BLaER1 (cell line): ENCODE data around the gene EDC3.

Experiments
- H3K27ac ChIP-seq: shearing (Covaris generic); formaldehyde crosslinking; 2 replicates; pipeline ENCODE4 v1.8.1; 2022
- H3K27me3 ChIP-seq: shearing (Covaris generic); formaldehyde crosslinking; 2 replicates; pipeline ENCODE4 v1.8.1; 2022
- H3K36me3 ChIP-seq: shearing (Covaris generic); formaldehyde crosslinking; 2 replicates; pipeline ENCODE4 v1.8.1; 2022
- H3K4me1 ChIP-seq: shearing (Covaris generic); formaldehyde crosslinking; 2 replicates; pipeline ENCODE4 v1.8.1; 2022
- H3K4me2 ChIP-seq: shearing (Covaris generic); formaldehyde crosslinking; 2 replicates; pipeline ENCODE4 v1.8.1; 2022
- H3K4me3 ChIP-seq: shearing (Covaris generic); formaldehyde crosslinking; 2 replicates; pipeline ENCODE4 v1.8.1; 2022
- H3K9ac ChIP-seq: shearing (Covaris generic); formaldehyde crosslinking; 2 replicates; pipeline ENCODE4 v1.8.1; 2022
- H3K9me3 ChIP-seq: shearing (Covaris generic); formaldehyde crosslinking; 2 replicates; pipeline ENCODE4 v1.8.1; 2022
- H4K20me1 ChIP-seq: shearing (Covaris generic); formaldehyde crosslinking; 2 replicates; pipeline ENCODE4 v1.8.1; 2022
- Cebpa-rat ChIP-seq: shearing (Covaris generic); IDR thresholded peaks from 2 replicates; pipeline ENCODE4 v1.8.1; 2022

Gene EDC3

GRCh38 chr15:74613953-74614743 lies 81.7 kb downstream of the EDC3 start:
- TF ChIP-seq Cebpa-rat, result no peak
- Histone ChIP-seq H3K36me3 (peaks cover 21% of the 10 kb centered on the region), H3K27ac (peak overlapping the region; percentile 98; the same call in 1 of the 2 replicates)

GRCh38 chr15:74613089-74613952 lies 82.5 kb downstream of the EDC3 start:
- H3K9ac ChIP-seq, result no peak overlapping the region
- no peaks in the 10 kb centered on the region for H3K27me3 ChIP-seq
- H3K36me3 ChIP-seq, result peaks cover 12% of the 10 kb centered on the region
- no peak for TF ChIP-seq Cebpa-rat
- no peak overlapping the region for H3K4me2 ChIP-seq
- peaks cover 60% of the 10 kb centered on the region for H3K4me1 ChIP-seq
- no peak overlapping the region for H3K4me3 ChIP-seq
- H4K20me1 ChIP-seq, result peaks cover 26% of the 10 kb centered on the region
- H3K27ac ChIP-seq, result no peak overlapping the region
- H3K9me3 ChIP-seq, result no peaks in the 10 kb centered on the region

More at GRCh38 chr15:74613953-74614743, 81.7 kb downstream of the EDC3 start:
- Histone ChIP-seq H3K4me3 (peak overlapping the region; percentile 99), H3K9me3 (no peaks in the 10 kb centered on the region), H3K9ac (peak overlapping the region; percentile 97; the same call in 1 of the 2 replicates), H3K4me1 (peaks cover 66% of the 10 kb centered on the region), H4K20me1 (peaks cover 34% of the 10 kb centered on the region), H3K4me2 (peak overlapping the region; percentile 96), H3K27me3 (no peaks in the 10 kb centered on the region)

GRCh38 chr15:74612677-74613076 lies 83.1 kb downstream of the EDC3 start:
- no peak overlapping the region for H3K4me3 ChIP-seq
- H4K20me1 ChIP-seq, result peaks cover 19% of the 10 kb centered on the region
- peaks cover 6% of the 10 kb centered on the region for H3K36me3 ChIP-seq
- H3K27me3 ChIP-seq, result no peaks in the 10 kb centered on the region
- H3K4me2 ChIP-seq, result no peak overlapping the region
- H3K4me1 ChIP-seq, result peaks cover 54% of the 10 kb centered on the region
- H3K9me3 ChIP-seq, result no peaks in the 10 kb centered on the region
- H3K27ac ChIP-seq, result no peak overlapping the region
- no peak overlapping the region for H3K9ac ChIP-seq
- no peak for TF ChIP-seq Cebpa-rat

- H3K4me2 ChIP-seq, result peak overlapping the region; percentile 62; the same call in 1 of the 2 replicates
These were observed 84.0 kb downstream of the EDC3 start for GRCh38 chr15:74611834-74612233.

GRCh38 chr15:74611341-74611740 lies 84.5 kb downstream of the EDC3 start:
- Histone ChIP-seq H3K27ac (peak overlapping the region; percentile 39; the same call in 1 of the 2 replicates), H3K4me2 (peak overlapping the region; percentile 62; the same call in 1 of the 2 replicates), H3K4me1 (peaks cover 41% of the 10 kb centered on the region), H3K36me3 (no peaks in the 10 kb centered on the region), H4K20me1 (peaks cover 6% of the 10 kb centered on the region), H3K4me3 (no peak overlapping the region), H3K9ac (no peak overlapping the region), H3K27me3 (no peaks in the 10 kb centered on the region), H3K9me3 (no peaks in the 10 kb centered on the region)
- no peak for TF ChIP-seq Cebpa-rat

More at GRCh38 chr15:74611834-74612233, 84.0 kb downstream of the EDC3 start:
- no peak overlapping the region for H3K4me3 ChIP-seq
- no peak overlapping the region for H3K9ac ChIP-seq
- H3K4me1 ChIP-seq, result peaks cover 45% of the 10 kb centered on the region
- H3K9me3 ChIP-seq, result no peaks in the 10 kb centered on the region
- H3K36me3 ChIP-seq, result no peaks in the 10 kb centered on the region
- peaks cover 11% of the 10 kb centered on the region for H4K20me1 ChIP-seq
- no peak overlapping the region for H3K27ac ChIP-seq
- no peak for TF ChIP-seq Cebpa-rat
- no peaks in the 10 kb centered on the region for H3K27me3 ChIP-seq

- peak overlapping the region; percentile 48; the same call in 1 of the 2 replicates for H3K9ac ChIP-seq
- H3K36me3 ChIP-seq, result no peaks in the 10 kb centered on the region
- no peaks in the 10 kb centered on the region for H3K9me3 ChIP-seq
- no peaks in the 10 kb centered on the region; the same call in 1 of the 2 replicates for H4K20me1 ChIP-seq
- H3K27ac ChIP-seq, result peak overlapping the region; percentile 39; the same call in 1 of the 2 replicates
- peaks cover 43% of the 10 kb centered on the region for H3K4me1 ChIP-seq
- peak; percentile 72; the same call in 1 of the 2 replicates for TF ChIP-seq Cebpa-rat
- no peaks in the 10 kb centered on the region for H3K27me3 ChIP-seq
- peak overlapping the region; percentile 62 for H3K4me2 ChIP-seq
- H3K4me3 ChIP-seq, result no peak overlapping the region
These were observed 85.4 kb downstream of the EDC3 start for GRCh38 chr15:74610302-74610951.

GRCh38 chr15:74609938-74610301 lies 85.9 kb downstream of the EDC3 start:
- Histone ChIP-seq H3K27me3 (no peaks in the 10 kb centered on the region), H4K20me1 (no peaks in the 10 kb centered on the region; the same call in 1 of the 2 replicates), H3K4me1 (peaks cover 48% of the 10 kb centered on the region), H3K27ac (no peak overlapping the region), H3K36me3 (no peaks in the 10 kb centered on the region), H3K4me3 (no peak overlapping the region), H3K4me2 (peak overlapping the region; percentile 62), H3K9me3 (no peaks in the 10 kb centered on the region), H3K9ac (0 out of 2 replicates have a peak overlapping the region, but pooled peaks have one; percentile 48)
- TF ChIP-seq Cebpa-rat, result no peak

- Histone ChIP-seq H3K9me3 (no peaks in the 10 kb centered on the region), H3K4me2 (no peak overlapping the region), H3K27me3 (no peaks in the 10 kb centered on the region), H3K9ac (no peak overlapping the region), H3K4me1 (peaks cover 47% of the 10 kb centered on the region), H3K4me3 (no peak overlapping the region), H3K36me3 (no peaks in the 10 kb centered on the region), H3K27ac (no peak overlapping the region), H4K20me1 (no peaks in the 10 kb centered on the region; the same call in 1 of the 2 replicates)
- TF ChIP-seq Cebpa-rat, result no peak
These were observed 87.0 kb downstream of the EDC3 start for GRCh38 chr15:74608786-74609185.

- no peaks in the 10 kb centered on the region for H3K27me3 ChIP-seq
- no peaks in the 10 kb centered on the region for H3K36me3 ChIP-seq
These were observed 90.1 kb downstream of the EDC3 start for GRCh38 chr15:74605795-74606150.

More at GRCh38 chr15:74605795-74606150, 90.1 kb downstream of the EDC3 start:
- no peak for TF ChIP-seq Cebpa-rat
- Histone ChIP-seq H3K9me3 (no peaks in the 10 kb centered on the region), H4K20me1 (no peaks in the 10 kb centered on the region; the same call in 1 of the 2 replicates), H3K27ac (no peak overlapping the region), H3K9ac (no peak overlapping the region), H3K4me1 (peaks cover 31% of the 10 kb centered on the region), H3K4me3 (no peak overlapping the region), H3K4me2 (no peak overlapping the region)
